SU-DHL-6 (cell line): ENCODE data around the gene CAMK2D.

ENCODE experiments used
- EZH2phosphoT487 ChIP-seq: fragments of 200-600 bp; sonication (generic), shearing (Covaris generic); conservative IDR thresholded peaks from 2 replicates; pipeline ENCODE4 v1.6.1; 2018; ENCODE audit warnings: mild to moderate bottlenecking, antibody characterized with exemption, low read length, moderate library complexity, mixed read lengths
- TF ChIP-seq, protein P1 (sequence below): fragments of 200-600 bp; sonication (generic); IDR thresholded peaks from one replicate; pipeline ENCODE4 v1.5.1; 2017; ENCODE audit warnings: antibody characterized with exemption, mild to moderate bottlenecking, low read length, moderate library complexity; ENCODE audit not compliant: insufficient read depth, poor library complexity, severe bottlenecking

DNA sequence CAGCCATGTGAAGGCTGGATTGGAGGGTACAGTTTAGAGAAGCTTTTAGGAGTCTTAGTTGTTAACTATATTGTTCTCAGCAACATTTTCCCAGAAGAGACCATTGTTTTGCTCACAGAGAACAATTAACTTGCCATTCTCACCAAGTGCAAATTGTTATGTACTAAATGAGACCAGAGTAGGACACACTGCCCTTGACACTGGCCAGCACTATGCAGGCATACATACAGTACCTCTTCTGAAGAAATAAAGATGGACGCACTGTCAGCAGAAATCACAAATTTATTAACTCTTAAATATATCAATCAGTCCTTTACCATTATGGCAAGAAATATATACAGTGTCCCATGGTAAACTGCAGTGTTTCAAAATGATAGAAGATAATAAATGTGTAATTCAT is 309.4 kb downstream of the CAMK2D start:
- TF ChIP-seq, protein P1, sequence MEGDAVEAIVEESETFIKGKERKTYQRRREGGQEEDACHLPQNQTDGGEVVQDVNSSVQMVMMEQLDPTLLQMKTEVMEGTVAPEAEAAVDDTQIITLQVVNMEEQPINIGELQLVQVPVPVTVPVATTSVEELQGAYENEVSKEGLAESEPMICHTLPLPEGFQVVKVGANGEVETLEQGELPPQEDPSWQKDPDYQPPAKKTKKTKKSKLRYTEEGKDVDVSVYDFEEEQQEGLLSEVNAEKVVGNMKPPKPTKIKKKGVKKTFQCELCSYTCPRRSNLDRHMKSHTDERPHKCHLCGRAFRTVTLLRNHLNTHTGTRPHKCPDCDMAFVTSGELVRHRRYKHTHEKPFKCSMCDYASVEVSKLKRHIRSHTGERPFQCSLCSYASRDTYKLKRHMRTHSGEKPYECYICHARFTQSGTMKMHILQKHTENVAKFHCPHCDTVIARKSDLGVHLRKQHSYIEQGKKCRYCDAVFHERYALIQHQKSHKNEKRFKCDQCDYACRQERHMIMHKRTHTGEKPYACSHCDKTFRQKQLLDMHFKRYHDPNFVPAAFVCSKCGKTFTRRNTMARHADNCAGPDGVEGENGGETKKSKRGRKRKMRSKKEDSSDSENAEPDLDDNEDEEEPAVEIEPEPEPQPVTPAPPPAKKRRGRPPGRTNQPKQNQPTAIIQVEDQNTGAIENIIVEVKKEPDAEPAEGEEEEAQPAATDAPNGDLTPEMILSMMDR, result no peak
- TF ChIP-seq EZH2phosphoT487, result no peak
